NK-92 (cell line): ENCODE results near the gene SH3PXD2A.
"Not testable (repeated sequence)": the region's sequence is repeated elsewhere in the genome, so short reads cannot be mapped to it uniquely, and the experiment has no call there.

Source experiments
- DNase-seq: peaks from one replicate; lab custom pipeline; 2025; ENCODE audit not compliant: unreplicated experiment; lab: John Stamatoyannopoulos, UW

Gene SH3PXD2A

DNA sequence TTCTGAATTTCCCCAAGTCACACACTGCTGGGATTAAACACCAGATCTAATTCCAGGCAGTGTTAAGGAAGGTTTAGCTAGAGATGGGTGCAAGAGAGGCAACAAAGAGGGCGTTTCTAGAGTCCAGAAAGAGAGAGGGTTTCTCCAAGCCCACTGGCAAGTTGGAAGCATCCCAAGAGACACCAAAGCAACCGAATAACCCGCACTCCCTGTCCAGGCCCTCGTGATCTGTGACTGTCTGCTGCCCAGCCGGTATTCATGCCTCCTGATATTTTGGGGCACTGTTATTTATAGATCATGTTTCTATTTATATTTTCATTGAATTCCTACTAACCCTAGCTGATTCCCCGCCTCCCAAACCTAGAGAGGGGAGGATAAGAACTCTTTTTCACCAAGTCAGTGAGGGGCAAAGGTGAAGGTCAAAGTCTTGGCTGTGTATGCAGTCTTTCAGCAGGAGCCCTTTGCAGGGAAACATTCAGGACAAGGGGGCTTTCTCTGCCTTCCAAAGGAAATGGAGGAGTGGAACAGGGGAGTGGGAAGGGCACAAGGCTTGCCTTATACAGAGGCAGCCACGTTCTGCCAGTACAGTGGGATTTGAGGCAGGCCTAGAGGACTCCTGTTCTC lies 103.6 kb downstream of the SH3PXD2A start:
- DNase-seq, result no peak

GRCh38 chr10:103750836-103751235 lies 104.5 kb downstream of the SH3PXD2A start:
- DNase-seq, result no peak

- no peak for DNase-seq
Observed at GRCh38 chr10:103749779-103750178, 105.6 kb downstream of the SH3PXD2A start.

- DNase-seq, result no peak
Observed at GRCh38 chr10:103748020-103748419, 107.4 kb downstream of the SH3PXD2A start.

DNA sequence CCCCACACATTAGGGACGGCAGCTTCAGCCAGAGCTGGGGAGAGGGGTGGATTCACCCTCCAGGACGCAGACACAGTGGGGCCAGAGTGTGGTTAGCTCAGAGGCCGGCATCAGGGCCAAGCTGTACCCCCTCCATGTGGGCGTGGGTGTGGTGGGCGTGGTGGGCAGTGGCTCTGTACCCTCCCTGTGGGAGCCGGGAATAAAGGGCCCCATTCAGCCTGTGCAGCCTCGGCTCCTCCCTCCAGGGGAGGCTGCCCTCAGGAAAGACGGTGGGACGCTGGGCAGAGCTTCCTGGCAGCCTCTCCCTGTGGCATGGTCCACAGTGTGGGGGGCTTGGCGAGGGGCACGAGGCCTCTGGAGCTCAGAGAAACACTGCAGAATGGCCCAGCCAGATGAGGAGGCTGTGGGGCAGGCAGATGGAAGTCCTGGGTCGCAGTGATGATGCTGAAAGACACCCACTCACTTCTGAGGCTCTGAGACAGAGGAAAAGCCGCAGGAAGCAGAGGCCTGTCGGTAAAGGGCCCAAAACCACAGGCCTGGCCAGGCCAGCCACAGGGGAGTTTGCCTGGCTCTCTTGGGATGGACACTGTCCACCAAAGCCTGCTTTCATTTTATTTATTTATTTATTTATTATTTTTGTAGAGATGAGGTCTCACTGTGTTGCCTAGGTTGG lies 108.0 kb downstream of the SH3PXD2A start:
- no peak for DNase-seq

DNA sequence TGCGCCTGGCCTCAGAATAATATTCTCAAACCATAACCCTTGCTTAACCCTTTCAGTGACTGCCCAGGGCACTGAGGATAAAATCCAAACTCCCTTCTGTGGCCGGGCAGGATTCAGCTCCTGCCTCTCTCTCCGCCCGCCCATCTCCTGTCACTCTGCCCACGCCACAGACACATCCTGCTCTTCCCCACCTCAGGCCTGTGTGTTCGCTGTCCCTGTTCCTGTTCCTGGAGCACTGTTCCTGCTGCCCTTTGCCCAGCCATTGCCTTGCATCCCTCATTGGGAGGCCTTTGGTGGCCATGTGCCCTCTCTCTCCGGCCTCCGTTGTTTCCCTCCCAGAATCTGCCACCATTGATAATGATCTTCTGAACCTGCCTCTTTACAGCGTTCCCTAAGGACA lies 108.8 kb downstream of the SH3PXD2A start:
- no peak for DNase-seq

DNA sequence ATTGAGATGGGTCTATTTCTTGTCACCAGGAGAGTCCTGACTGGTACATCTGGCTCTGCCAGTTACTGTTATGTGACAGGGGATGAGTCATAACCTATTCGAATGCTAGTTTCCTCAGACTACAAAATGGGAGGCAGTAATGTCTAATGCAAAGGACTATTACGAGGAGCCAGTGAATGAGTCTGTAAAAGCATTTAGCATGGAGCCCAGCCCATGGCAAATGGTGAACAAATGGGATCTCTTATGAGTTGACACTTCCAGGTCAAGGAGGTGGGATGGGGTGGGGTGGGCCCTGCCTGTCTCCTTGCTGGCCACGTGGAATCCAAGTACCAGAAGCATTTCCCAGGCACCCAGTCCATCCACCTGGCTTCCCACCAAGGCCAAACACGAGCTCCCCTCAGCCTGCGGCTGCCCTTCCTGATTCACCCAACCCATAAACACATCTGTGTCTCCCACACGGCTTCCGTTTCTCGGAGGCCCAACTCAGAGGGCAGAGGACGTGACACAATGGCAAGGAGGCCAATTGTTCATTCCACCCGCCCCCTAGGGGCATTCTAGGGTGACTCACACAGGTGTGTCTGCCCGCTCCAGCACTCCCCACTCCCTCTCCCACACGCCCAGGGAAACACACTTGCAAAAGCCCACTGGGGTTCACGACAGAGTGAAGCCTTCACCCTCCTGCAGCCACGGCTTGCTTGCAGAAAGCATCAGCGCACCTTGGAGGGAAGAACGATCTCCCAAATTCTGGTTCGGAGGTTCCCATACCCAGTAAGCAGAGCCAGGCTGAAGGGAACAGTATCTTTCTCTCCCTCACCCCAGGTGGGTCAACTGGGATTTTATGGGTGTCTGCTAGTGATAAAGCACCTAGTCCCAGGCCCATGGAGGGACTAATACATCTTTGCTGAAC lies 109.8 kb downstream of the SH3PXD2A start:
- no peak for DNase-seq

DNA sequence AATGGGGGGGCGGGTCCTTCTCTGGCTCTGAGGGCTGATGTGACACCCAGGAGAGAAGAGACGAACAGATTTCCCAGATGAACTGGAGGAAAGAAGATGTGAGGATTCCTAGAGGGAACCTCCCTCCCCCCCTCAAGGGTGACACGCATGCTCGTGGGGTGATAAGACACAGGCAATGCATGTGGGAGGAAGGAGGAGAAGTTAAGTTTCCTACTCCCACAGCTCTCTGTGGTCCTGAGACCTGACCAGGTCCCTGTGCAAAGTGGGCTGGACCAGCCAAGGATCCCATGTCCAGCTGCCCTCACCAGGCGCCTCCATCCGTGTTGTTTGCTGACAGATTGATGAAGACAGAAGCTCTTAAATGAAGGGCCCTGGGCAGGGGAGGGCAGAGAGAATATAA lies 112.6 kb downstream of the SH3PXD2A start:
- DNase-seq, result no peak

DNA sequence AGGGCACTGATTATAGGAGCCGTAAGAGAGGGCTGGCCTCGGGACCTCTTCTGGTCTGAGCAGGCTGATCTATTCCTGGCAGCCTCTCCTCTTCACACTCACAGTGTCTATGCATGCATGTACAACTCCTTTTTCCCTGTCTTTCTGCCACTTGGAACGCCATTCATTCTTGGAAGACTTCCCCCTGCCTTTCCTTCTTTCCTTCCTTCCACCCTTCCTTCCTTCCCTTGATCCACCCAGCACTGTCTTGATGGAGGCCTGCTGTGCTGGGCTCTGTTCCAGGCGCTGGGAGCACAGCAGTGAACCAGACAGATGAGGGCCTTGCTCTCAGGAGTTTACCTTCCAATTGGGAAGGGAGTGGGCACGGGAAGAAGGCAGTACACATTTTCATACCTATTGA lies 114.8 kb downstream of the SH3PXD2A start:
- no peak for DNase-seq

DNA sequence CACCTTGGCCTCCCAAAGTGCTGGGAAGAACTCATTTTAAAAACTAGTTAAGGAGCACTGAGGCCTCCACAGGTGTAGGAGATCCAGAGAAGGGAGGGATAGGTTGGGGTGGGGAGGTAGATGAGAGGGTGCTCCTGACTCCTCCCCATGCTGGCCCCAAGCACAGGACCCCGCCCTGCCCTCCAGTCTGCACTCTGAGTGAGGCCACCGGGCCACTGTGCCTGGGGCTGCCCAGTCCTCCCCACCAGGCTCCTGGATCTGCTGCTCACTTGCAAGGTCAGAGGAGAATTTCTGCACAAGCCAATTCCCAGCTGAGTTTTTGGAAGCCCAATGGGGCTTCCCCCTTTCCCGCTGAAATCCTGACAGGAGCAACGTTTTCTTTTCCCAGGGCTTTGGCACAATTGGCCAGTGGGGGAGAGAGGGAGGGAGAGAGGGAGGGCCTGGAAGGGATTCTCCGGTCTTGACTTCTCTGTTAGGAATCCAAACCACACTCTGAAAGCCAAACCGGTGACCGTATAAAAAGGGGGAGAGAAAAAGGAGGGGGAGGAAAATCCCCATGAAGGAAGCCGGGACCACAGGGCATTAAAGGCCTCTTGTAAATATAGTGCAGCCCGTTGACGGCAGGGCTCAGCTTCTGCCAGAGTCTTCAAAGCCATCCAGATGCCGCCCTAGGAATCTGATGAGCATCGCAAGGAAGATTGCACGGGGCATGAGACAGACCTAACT lies 116.2 kb downstream of the SH3PXD2A start:
- no peak for DNase-seq

GRCh38 chr10:103737735-103738367 lies 117.5 kb downstream of the SH3PXD2A start:
- DNase-seq, result no peak

GRCh38 chr10:103736763-103737162 lies 118.6 kb downstream of the SH3PXD2A start:
- DNase-seq, result no peak

DNA sequence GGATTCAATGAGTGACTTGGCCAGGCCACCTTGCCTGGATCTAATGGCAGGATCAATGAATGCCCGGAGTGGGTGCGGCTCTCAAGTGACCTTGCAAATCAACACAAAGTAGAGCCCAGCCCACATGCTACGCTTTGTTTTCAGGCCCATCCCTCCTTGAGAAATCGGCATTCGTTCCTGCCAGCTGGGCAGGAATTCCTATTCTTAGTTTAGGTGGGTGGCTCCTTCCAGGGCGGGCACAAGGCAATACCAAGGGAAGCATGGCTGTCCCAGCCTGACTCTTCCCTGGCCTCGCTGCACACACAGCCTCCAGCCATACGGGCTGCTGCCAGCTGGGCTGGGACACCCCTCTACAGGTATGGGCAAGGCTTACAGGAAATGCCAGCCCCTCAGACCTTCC lies 119.3 kb downstream of the SH3PXD2A start:
- no peak for DNase-seq

GRCh38 chr10:103734731-103735130 lies 120.6 kb downstream of the SH3PXD2A start:
- no peak for DNase-seq

DNA sequence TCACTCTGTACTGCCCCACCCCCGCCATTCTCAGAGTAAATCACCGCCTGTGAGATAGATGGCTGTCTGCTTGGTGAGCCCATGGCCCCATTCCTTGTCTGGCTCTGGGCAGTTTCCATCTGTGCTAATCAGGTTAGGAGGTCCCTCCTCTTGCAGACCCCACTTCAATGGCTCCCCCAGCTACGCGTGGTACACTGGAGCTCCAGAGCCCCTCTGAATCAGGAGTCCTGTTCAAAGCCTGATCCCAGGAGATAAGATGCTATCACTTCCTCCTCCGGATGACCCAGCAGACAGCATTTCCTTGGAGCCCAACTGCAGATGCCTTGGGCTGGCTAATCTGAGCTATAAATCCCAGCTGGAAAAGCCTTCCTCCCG lies 122.3 kb downstream of the SH3PXD2A start:
- no peak for DNase-seq

- DNase-seq, result no peak
Observed at GRCh38 chr10:103732339-103733044, 122.9 kb downstream of the SH3PXD2A start.

- no peak for DNase-seq
Observed at GRCh38 chr10:103731609-103732270, 123.6 kb downstream of the SH3PXD2A start.

DNA sequence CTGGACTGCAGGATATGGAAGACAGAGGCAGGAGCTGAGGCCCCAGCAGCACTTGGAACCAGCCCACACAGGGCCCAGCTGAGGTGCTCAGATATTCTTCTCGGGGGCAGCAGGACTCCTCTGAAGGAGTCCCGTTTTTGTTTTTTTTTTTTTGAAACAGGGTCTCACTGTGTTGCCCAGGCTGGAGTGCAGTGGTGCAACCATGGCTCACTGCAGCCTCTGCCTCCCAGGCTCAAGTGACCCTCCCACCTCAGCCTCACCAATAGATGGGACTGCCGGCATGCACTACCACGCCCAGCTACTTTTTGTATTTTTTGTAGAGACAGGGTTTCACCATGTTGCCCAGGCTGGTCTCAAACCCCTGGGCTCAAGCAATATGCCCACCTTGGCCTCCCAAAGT lies 124.3 kb downstream of the SH3PXD2A start:
- DNase-seq, result not testable (repeated sequence)

DNA sequence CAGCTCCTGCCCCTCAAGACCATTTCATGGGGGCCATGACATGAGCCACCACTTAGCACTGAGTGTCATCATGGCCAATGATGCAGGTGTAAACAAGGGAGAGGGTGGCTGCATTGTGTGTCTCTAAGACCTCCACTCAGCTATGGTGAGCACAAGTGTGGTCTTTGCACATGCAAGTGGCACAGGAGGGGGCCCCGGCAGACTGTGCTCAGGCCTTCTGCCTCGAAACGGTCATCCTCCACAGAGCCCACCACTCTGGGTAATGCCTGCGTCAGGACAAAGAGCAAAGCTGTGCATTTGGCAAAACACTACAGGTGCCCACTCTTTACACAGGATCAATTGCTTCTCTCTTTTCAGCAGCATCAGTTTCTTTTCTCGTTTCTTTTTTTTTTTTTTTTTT lies 125.5 kb downstream of the SH3PXD2A start:
- no peak for DNase-seq
